PFSK-1 (cell line): Measurements from ENCODE around the gene CES3.

ENCODE experiments used
- FOXP2 ChIP-seq: optimal IDR thresholded peaks from 2 replicates; pipeline ENCODE3; 2011; ENCODE audit warnings: borderline replicate concordance, control low read depth, inconsistent platforms; ENCODE audit not compliant: insufficient read depth; ENCODE audit errors: extremely low read length, extremely low read depth
- POLR2AphosphoS5 ChIP-seq: IDR thresholded peaks from 2 replicates; pipeline ENCODE4 v1.6.1; 2012; ENCODE audit warnings: low read depth, mild to moderate bottlenecking, control low read depth, low read length, moderate library complexity
- REST ChIP-seq, 2 experiments: IDR thresholded peaks; 2 replicates each; pipeline versions ENCODE4 v1.6.1 to v1.8.0; 2011 to 2012; ENCODE audit warnings: low read depth in 2 of 2, low read length in 2 of 2, control low read depth in 1 of 2, inconsistent platforms in 1 of 2, mild to moderate bottlenecking in 1 of 2, moderate library complexity in 1 of 2; ENCODE audit not compliant: insufficient read depth in 1 of 2
- SIN3A ChIP-seq: IDR thresholded peaks from 2 replicates; pipeline ENCODE4 v1.6.1; 2012; ENCODE audit warnings: mild to moderate bottlenecking, low read length, moderate library complexity, borderline replicate concordance; ENCODE audit not compliant: insufficient read depth
- TAF1 ChIP-seq: IDR thresholded peaks from 2 replicates; pipeline ENCODE4 v1.6.1; 2012; ENCODE audit warnings: low read length, control low read depth, borderline replicate concordance; ENCODE audit not compliant: insufficient read depth

- TF ChIP-seq POLR2AphosphoS5: no peak
- no peak for TF ChIP-seq TAF1
- no peak for TF ChIP-seq SIN3A
- no peak for TF ChIP-seq FOXP2
- TF ChIP-seq REST (IDR thresholded peaks at IDR 0.05; ENCODE audit: insufficient read depth in 1 of 2, low read depth in 2 of 2, low read length in 2 of 2): no peak
These were observed 7.8 kb downstream of the CES3 start for GRCh38 chr16:66968847-66969246.
